ENCODE data around the gene TMPRSS6. TPM values are rescaled to one million over a fixed set of nuclear protein-coding genes. Genes with fewer than 3 reads are reported as not detected.

TMPRSS6 gene
- total and polyA plus RNA-seq, 2 of the 13 experiments (the other 11 are each of a cell fraction or from before 2014, with no cell fraction given), result 4.2 to 4.8 TPM

GRCh38 chr22:37032535-37033460, 76.7 kb downstream of the TMPRSS6 start (continued):
- TF ChIP-seq ZNF772 (CRISPR knock-in tag; IDR thresholded peaks at IDR 0.05) (peak; percentile 80; the same call in 1 of the 2 replicates), PPARG (CRISPR knock-in tag; conservative IDR thresholded peaks at IDR 0.05) (peak; percentile 72), ZNF652 (CRISPR knock-in tag; IDR thresholded peaks at IDR 0.05; ENCODE audit: borderline replicate concordance, low read depth) (peak; percentile 41; the same call in 1 of the 2 replicates), ZBTB7B (CRISPR knock-in tag; IDR thresholded peaks at IDR 0.05) (peak; percentile 100), KDM5B (CRISPR knock-in tag; IDR thresholded peaks at IDR 0.05; ENCODE audit: borderline replicate concordance) (peak; percentile 59; the same call in 1 of the 2 replicates), ZFP37 (CRISPR knock-in tag; IDR thresholded peaks at IDR 0.05; ENCODE audit: borderline replicate concordance) (no peak), SRSF9 (IDR thresholded peaks at IDR 0.05; ENCODE audit: borderline replicate concordance, insufficient read depth, low read depth, low read length, poor library complexity, severe bottlenecking) (no peak), KAT7 (CRISPR knock-in tag; IDR thresholded peaks at IDR 0.05; ENCODE audit: borderline replicate concordance) (no peak), CSRNP2 (CRISPR knock-in tag; conservative IDR thresholded peaks at IDR 0.05; ENCODE audit: low read depth) (no peak), ZNF775 (CRISPR knock-in tag; IDR thresholded peaks at IDR 0.05; ENCODE audit: borderline replicate concordance) (no peak), MTA3 (CRISPR knock-in tag; IDR thresholded peaks at IDR 0.05) (no peak), CBX2 (IDR thresholded peaks at IDR 0.05; ENCODE audit: low read depth, low read length) (no peak), CBX2 (CRISPR knock-in tag; IDR thresholded peaks at IDR 0.05; ENCODE audit: low read depth) (no peak), ZBTB40 (IDR thresholded peaks at IDR 0.05) (no peak), ZBTB40 (CRISPR knock-in tag; IDR thresholded peaks at IDR 0.05) (peak; percentile 56; the same call in 1 of the 2 replicates), ZNF891 (CRISPR knock-in tag; IDR thresholded peaks at IDR 0.05) (peak; percentile 49), ZNF790 (CRISPR knock-in tag; IDR thresholded peaks at IDR 0.05; ENCODE audit: borderline replicate concordance) (no peak)
